KOPT-K1 (cell line): Measurements from ENCODE around the gene CNTN6.

Source experiments
- H3K27ac ChIP-seq: fragments of 200-600 bp; sonication (generic); 2 replicates; pipeline ENCODE4 v1.5.1; 2016; ENCODE audit warnings: antibody characterized with exemption, mild to moderate bottlenecking, low read depth, low read length; ENCODE audit not compliant: poor library complexity, severe bottlenecking
- H3K36me3 ChIP-seq: fragments of 200-600 bp; sonication (generic); 2 replicates; pipeline ENCODE4 v1.5.1; 2017; ENCODE audit warnings: antibody characterized with exemption, mild to moderate bottlenecking, low read length, moderate library complexity; ENCODE audit not compliant: insufficient read depth
- H3K9me3 ChIP-seq: fragments of 200-600 bp; sonication (generic); 2 replicates; pipeline ENCODE4 v1.5.1; 2017; ENCODE audit warnings: antibody characterized with exemption, low read length, mild to moderate bottlenecking; ENCODE audit not compliant: insufficient read depth, poor library complexity, severe bottlenecking

CNTN6 gene

GRCh38 chr3:1287815-1288214 is 195.0 kb downstream of the CNTN6 start:
- Histone ChIP-seq H3K27ac (no peak overlapping the region), H3K36me3 (no peaks in the 10 kb centered on the region), H3K9me3 (no peaks in the 10 kb centered on the region)

GRCh38 chr3:1288805-1289494 is 196.1 kb downstream of the CNTN6 start:
- Histone ChIP-seq H3K36me3 (no peaks in the 10 kb centered on the region), H3K9me3 (no peaks in the 10 kb centered on the region), H3K27ac (no peak overlapping the region)

GRCh38 chr3:1292571-1293071 is 199.8 kb downstream of the CNTN6 start:
- H3K9me3 ChIP-seq, result no peaks in the 10 kb centered on the region
- H3K27ac ChIP-seq, result no peak overlapping the region
- H3K36me3 ChIP-seq, result no peaks in the 10 kb centered on the region

GRCh38 chr3:1294586-1294985 is 201.8 kb downstream of the CNTN6 start:
- no peak overlapping the region for H3K27ac ChIP-seq
- no peaks in the 10 kb centered on the region for H3K9me3 ChIP-seq
- H3K36me3 ChIP-seq, result no peaks in the 10 kb centered on the region

- no peaks in the 10 kb centered on the region for H3K9me3 ChIP-seq
- no peak overlapping the region for H3K27ac ChIP-seq
- no peaks in the 10 kb centered on the region for H3K36me3 ChIP-seq
Measured at GRCh38 chr3:1318296-1319005, 225.6 kb downstream of the CNTN6 start.

- H3K36me3 ChIP-seq, result no peaks in the 10 kb centered on the region
- H3K9me3 ChIP-seq, result no peaks in the 10 kb centered on the region
- H3K27ac ChIP-seq, result no peak overlapping the region
Measured at GRCh38 chr3:1326546-1326945, 233.7 kb downstream of the CNTN6 start.

- Histone ChIP-seq H3K36me3 (no peaks in the 10 kb centered on the region), H3K27ac (no peak overlapping the region), H3K9me3 (no peaks in the 10 kb centered on the region)
Measured at GRCh38 chr3:1330107-1330506, 237.3 kb downstream of the CNTN6 start.

- Histone ChIP-seq H3K27ac (no peak overlapping the region), H3K36me3 (no peaks in the 10 kb centered on the region), H3K9me3 (no peaks in the 10 kb centered on the region)
Measured at GRCh38 chr3:1346386-1346785, 253.6 kb downstream of the CNTN6 start.

GRCh38 chr3:1348547-1348946 is 255.7 kb downstream of the CNTN6 start:
- H3K36me3 ChIP-seq, result no peaks in the 10 kb centered on the region
- H3K27ac ChIP-seq, result no peak overlapping the region
- H3K9me3 ChIP-seq, result no peaks in the 10 kb centered on the region

GRCh38 chr3:1350885-1351284 is 258.1 kb downstream of the CNTN6 start:
- Histone ChIP-seq H3K9me3 (no peaks in the 10 kb centered on the region), H3K27ac (no peak overlapping the region), H3K36me3 (no peaks in the 10 kb centered on the region)

GRCh38 chr3:1355691-1356090 is 262.9 kb downstream of the CNTN6 start:
- H3K36me3 ChIP-seq, result no peaks in the 10 kb centered on the region
- no peaks in the 10 kb centered on the region for H3K9me3 ChIP-seq

GRCh38 chr3:1356101-1356500 is 263.3 kb downstream of the CNTN6 start:
- Histone ChIP-seq H3K36me3 (no peaks in the 10 kb centered on the region), H3K27ac (no peak overlapping the region), H3K9me3 (no peaks in the 10 kb centered on the region)

More at GRCh38 chr3:1355691-1356090, 262.9 kb downstream of the CNTN6 start:
- no peak overlapping the region for H3K27ac ChIP-seq

GRCh38 chr3:1365528-1365927 is 272.7 kb downstream of the CNTN6 start:
- no peak overlapping the region for H3K27ac ChIP-seq
- H3K36me3 ChIP-seq, result no peaks in the 10 kb centered on the region
- H3K9me3 ChIP-seq, result no peaks in the 10 kb centered on the region

GRCh38 chr3:1374471-1374870 is 281.6 kb downstream of the CNTN6 start:
- Histone ChIP-seq H3K27ac (no peak overlapping the region), H3K9me3 (no peaks in the 10 kb centered on the region)

GRCh38 chr3:1375145-1375544 is 282.3 kb downstream of the CNTN6 start:
- H3K9me3 ChIP-seq, result no peaks in the 10 kb centered on the region
- no peak overlapping the region for H3K27ac ChIP-seq
- no peaks in the 10 kb centered on the region for H3K36me3 ChIP-seq

More at GRCh38 chr3:1374471-1374870, 281.6 kb downstream of the CNTN6 start:
- H3K36me3 ChIP-seq, result no peaks in the 10 kb centered on the region
